GM18499 (cell line): ENCODE results near the gene FNBP1L.
"Not testable (repeated sequence)": the region's sequence is repeated elsewhere in the genome, so short reads cannot be mapped to it uniquely, and the experiment has no call there.

Source experiments
- ATAC-seq: cut with Tn5 transposase; IDR thresholded peaks from one replicate; pipeline ENCODE4 v1.9.1; 2021; ENCODE audit warnings: moderate number of reproducible peaks; ENCODE audit not compliant: insufficient read depth, unreplicated experiment

FNBP1L gene

DNA sequence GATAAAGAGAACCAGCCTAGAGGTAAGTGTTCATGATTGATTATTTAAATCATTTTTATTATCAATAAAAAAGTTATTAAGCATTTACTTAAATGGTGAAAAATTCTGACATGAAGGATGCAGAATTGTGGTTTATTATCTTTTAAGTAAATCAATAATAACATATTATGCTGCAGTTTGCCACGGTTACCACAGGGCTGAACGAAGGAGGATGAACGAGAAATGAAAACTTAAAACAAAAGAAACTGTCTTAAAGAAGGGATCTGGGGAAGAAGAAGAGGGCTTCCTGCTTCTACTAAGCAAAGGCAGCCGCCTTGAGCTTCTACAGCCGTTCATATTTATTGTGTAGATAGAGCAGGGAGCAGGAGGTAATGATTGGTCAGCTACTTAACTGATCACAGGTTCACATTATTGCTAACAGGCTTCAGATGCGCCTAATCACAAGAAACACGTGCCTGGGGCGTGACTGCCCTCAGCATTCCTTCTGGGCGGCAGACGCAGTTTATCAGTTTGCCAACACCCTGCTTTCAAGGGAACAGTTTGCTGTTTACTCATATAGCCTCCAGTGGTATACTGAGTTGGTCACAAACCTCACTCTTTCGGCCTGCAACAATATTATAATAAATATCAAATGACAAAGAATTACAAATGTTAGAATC lies 5.8 kb upstream of the FNBP1L start:
- no peak for ATAC-seq

DNA sequence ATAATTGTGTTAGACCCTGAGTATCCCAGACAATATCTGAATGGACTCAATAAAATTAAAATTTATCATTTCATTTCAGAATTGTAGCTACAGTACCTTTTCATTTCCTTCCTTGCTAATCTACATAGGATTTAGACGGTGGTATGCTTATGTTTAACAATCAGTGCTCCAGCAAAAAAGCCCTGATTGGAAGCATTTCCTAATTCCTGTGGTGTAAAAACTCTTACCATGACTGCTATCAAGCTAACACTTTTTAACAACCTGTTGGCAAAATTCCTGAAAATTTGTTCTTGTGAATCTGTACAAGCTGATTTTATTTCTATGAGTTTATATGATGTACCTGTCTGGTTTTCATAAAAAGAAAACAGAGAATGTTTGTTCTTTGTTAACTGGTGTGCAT lies 5.2 kb upstream of the FNBP1L start:
- ATAC-seq: no peak

DNA sequence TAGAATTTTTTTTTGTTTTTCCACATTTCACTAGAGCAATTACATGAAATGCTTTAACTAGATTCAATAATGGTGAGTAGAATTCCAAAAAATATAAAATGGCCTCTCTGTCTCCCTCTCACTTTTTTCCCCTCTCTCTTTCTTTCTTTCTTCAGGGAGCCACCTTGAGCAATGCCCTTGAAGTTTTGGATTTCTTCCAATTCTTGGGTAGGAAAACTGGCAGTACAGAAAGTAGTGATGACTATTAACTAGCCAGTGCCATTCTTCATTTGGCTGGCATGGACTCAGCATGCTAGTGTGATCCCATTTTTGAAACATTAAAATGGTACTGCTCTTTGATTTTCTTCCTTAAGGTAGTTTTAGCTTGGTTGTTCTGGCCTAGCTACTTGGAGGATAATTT lies 4.5 kb upstream of the FNBP1L start:
- ATAC-seq: no peak

DNA sequence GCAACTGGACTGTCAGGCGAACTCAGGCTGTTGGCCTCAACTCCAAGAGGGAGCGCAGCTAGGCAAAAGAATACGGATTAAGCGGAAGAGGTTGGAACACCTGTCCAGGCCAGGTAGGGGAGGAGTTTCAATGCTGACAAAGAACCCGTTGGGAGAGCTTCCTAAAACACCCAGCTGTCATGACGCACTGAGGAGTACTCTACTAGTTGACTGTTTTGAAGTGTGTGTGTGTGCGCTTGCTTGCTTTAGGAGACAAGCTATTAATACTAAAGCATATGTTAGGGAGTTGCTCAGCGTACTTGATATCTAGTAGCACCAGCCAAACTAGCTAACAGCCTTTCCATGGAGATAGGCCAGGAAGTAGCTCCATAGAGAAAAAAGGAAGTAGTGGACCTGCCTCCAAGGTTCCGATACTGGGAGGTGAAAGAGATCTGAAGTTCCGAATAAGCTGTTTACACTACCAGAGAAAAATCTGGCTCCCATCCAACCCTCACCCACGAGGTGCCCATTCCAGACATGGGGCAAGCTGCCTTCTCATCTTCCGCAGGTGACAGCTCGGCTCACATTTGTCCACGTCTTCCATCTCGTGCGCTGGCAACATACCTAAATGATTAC lies 974 bp upstream of the FNBP1L start:
- ATAC-seq: no peak

DNA sequence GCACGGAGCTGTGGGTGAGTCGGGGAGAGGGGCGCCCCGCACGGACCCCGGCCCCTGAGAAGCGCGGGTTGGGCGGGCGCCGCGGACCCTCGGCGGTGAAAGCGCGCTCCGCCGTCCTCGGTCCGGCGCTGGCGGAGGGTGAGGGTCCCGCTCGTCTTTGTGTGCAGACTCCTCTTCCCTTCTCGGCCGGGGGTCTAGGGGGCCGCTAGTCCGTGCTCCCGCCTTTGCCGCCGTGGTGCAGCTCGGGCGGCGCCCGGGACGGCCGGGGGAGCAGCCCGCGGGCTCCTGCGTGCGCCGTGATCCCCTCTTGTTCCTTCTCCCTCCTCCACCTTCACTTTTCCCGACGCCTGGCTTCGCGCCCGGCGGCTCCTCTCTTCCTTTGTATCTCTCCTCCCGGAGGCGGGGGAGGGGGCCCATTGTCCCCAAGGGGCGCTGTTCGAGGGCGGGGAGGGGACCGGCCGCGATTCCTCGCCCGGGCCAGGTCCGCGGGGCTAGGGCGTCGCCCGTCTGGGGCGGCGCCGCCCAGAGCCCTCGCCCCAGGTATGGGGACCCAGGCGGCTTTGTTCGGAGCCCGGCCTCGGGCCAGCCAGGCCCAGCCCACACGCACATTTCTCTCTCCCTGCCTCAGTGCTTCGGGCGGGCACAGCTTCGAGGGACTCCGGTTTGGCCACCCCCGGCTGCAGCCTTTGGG lies 519 bp downstream of the FNBP1L start:
- ATAC-seq: no peak

DNA sequence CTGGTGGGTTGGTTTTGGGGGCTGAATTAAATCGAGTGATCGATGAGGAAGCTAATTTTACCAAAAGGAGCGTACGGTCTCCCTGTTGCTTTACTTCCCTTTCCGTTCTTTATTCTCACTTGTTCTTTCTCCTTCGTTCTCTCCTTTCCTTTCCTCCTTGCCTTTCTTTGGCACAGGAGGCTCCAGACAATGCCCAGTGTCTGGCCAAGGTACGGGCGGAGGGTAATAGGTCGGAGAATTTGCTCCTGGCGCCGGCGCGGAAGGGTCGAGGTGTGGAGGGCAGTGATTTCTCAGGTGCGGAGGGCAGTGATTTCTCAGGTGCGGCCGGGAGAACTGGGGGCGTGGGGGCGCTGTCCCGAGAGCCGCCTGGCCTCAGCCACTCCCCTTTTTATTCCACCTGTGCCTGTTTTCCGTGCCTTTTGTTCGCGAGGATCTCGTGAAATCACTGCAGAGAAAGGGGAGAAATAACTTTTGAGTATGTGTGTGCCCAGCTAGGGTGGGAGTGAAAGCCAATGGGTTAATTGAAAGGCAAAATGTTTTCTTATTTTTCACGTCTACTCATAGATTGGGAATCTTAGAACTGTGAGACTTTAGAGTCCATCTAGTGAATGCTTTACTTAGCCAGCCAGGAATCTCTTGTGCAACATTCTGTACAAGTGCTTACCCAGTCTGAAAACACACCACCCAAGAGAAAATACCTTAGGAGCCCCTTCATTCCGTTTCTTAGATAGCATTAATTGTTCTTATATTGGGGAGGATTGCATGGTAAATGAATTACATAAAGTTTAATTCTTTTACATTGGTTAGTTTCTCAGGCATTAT lies 1.3 kb downstream of the FNBP1L start:
- ATAC-seq: no peak

DNA sequence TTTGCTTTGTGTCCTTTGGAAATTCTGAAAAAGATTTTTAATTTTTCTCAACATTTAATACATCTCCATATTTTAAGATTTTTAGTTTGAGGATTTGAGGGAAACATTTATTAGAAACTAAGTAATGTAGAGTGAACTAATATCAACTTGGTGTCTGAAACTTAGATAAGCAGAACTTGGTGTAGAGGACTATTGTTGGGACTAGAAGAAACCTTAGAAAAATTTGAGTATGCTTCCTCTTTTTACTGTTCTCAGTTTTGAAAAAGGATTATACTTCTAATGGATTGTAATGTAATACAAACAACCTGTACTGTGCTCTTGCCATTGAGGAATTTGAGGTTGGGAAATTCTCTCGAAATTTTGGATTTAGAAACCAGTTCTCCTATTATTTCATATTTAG lies 2.4 kb downstream of the FNBP1L start:
- ATAC-seq: no peak

DNA sequence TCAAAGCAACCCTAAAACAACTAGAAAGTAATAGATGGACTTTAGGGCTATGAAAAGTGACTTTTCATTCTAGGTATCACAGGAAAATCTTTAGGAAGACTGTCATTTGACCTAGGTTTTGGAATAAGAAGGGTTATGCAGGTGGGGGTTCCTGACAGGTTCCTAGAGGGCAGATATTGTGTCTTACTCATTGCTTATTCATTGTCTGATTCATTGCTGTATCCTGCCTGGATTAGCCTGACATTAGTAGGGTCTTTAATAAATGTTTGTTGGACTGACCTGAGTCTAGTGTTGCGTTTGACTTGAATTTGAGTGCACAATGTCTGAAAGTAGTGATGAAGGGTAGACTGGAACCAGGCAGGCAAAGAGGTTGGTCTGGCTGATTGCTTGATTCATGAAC lies 6.0 kb downstream of the FNBP1L start:
- no peak for ATAC-seq

DNA sequence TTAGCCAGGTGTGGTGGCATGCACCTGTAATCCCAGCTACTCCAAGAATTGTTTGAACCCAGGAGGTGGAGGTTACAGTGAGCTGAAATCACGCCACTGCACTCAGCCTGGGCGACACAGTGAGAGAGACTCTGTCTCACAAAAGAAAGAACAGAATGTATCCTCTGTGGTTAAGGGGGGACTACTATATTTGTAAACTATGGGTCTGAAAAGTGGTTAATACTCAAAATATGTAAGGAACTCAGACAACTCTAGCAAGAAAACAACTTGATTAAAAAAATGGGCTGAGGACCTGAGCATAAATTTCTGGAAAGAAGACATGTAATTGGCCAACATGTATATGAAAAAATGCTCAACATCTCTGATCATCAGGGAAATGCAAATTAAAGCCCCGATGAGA lies 11.2 kb downstream of the FNBP1L start:
- ATAC-seq: no peak

DNA sequence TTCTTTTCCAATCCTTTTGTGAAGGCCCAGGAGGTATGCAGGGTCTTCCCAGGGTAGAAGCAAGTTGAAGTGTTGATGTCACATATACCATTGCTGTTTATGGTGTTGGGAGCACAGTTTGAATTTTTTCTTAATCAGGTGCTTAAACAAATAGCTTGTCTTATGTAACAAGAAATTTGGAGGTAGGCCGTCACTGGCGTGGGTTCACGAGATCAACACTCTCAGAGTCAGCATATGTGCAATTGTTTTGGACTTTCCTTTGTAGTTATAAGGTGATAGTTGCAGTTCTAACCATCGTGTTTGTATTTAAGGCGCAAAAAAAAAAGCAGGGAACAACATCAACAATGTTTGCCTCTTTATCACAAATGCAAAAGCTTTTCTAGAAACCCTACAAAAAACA lies 13.3 kb downstream of the FNBP1L start:
- no peak for ATAC-seq

DNA sequence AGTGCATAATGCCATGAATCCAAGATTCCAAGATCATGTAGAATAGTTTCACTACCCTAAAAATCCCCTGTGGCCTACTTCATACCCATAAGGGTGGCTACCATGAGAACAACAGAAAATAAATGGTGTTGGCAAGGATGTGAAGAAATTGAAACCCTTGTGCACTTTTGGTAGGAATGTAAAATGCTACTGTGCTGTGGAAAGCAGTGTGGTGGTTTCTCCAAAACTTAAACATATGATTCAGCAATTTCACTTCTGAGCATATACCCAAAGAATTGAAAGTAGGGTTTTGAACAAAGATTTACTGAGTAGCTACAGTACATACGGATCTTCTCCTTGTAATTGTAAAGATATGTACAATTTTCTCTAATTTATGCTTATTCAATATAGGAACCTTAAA lies 16.0 kb downstream of the FNBP1L start:
- no peak for ATAC-seq

DNA sequence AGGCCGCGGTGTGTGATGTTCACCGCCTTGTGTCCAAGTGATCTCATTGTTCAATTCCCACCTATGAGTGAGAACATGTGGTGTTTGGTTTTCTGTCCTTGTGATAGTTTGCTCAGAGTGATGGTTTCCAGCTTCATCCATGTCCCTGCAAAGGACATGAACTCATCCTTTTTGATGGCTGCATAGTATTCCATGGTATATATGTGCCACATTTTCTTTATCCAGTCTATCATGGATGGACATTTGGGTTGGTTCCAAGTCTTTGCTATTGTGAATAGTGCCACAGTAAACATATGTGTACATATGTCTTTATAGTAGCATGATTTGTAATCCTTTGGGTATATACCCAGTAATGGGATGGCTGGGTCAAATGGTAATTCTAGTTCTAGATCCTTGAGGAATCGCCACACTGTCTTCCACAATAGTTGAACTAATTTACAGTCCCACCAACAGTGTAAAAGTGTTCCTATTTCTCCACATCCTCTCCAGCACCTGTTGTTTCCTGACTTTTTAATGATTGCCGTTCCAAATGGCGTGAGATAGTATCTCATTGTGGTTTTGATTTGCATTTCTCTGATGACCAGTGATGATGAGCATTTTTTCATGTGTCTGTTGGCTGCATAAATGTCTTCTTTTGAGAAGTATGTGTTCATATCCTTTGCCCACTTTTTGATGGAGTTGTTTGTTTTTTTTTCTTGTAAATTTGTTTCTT lies 17.6 kb downstream of the FNBP1L start:
- ATAC-seq: not testable (repeated sequence)

DNA sequence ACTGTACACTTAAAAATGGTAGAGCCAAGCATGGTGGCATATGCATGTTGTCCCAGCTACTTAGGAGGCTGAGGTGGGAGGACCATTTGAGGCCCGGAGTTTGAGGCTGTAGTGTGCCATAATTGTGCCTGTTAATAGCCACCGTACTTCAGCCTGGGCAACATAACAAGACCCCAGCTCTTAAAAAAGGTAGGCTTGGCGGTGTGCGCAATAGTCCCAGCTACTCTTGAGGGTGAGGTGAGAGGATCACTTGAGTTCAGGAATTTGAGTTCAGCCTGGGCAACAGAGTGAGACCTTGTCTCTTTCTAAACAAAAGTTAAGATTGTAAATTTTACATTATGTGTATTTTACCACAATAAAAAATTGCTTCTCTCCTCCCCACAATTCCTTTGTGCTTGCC lies 19.7 kb downstream of the FNBP1L start:
- ATAC-seq: no peak

DNA sequence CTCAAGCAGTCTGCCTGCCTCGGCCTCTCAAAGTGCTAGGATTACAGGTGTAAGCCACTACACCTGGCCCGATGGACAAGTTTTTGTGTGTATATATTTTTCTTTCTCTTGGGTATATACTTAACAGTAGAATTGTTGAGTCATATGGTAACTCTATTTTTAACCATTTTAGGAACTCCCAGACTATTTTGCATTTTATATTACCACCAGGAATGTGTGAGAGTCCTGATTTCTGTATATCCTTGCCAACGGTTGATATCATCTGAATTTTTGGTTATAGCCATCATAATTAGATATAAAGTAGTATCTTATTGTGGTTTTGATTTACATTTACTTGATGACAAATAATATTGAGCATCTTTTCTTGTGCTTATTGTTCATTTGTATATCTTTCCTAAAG lies 20.7 kb downstream of the FNBP1L start:
- no peak for ATAC-seq

DNA sequence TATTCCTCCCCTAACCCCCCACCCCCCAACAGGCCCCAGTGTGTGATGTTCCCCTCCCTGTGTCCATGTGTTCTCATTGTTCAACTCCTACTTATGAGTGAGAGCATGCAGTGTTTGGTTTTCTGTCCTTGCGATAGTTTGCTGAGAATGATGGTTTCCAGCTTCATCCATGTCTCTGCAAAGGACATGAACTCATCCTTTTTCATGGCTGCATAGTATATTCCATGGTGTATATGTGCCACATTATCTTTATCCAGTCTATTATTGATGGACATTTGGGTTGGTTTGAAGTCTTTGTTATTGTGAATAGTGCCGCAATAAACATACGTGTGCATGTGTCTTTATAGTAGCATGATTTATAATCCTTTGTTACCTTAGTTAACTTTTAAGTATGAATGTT lies 21.3 kb downstream of the FNBP1L start:
- not testable (repeated sequence) for ATAC-seq

DNA sequence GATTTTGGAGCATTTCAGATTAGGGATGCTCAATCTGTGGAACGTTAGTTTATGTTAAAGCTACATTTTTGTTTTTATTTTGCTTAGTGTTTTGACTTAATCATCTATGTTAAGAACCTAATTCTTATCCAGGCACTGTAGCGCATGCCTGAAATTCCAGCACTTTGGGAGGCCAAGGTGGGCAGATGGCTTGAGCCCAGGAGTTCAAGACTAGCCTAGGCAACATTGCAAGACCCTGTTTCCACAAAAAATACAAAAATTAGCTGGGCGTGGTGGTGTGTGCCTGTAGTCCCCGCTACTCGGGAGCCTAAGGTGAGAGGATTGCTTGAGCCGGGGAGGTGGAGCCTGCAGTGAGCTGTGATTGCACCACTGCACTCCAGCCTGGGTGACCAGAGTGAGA lies 23.4 kb downstream of the FNBP1L start:
- ATAC-seq: no peak

DNA sequence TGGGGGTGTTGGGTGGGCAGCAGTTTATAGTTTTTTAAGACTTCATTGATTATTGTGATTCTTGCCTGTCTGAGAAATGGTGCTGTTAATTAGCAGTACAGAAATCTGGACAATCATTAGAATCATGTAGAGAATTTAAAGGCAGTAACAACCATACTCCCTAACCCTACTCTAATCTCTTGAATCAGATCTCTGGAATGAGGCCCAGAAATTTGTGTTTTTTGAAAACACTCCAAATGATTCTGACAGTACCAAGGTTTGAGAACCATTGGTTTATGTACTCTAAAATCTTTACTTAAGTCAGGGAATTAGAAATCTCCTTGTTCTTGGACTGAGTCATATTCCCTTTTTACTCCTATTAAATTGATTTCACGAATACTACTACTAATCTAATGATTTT lies 24.0 kb downstream of the FNBP1L start:
- no peak for ATAC-seq

DNA sequence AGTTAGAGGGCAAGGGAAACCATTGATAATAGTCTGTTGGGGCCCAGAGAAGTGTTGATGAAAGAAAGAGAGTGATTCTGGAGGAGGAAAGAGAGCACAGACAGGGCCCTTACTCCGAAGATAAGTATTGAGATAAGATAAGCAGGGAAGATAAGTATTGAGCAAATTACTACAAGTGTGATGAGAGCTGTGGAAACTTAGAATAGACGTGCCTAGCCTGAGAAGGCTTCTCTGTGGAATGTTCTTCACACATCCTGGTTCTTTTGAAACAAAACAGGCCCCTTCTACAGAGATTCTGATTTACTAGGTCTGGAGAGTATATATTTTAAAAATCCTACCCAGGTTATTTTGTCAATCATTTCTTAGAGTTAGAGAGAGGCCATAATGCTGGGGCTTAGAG lies 26.4 kb downstream of the FNBP1L start:
- no peak for ATAC-seq

DNA sequence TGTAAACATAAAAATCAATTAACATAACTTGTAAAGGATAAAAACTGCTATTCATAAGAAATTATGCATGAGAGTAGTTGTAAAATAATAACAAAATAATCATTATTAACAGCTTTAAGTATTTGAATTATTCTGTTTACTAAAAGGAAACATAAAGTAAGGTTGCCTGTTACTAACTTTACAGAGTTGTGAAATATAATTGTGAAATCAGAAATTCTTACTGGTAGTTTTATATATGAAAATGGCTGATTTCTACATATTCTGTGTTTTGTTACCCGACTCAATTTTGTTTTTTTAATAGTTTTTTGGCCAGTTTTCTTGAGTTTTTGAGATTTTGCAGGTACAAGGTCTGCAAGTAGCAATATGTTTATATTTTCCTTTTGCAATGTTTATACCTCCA lies 27.8 kb downstream of the FNBP1L start:
- ATAC-seq: no peak

DNA sequence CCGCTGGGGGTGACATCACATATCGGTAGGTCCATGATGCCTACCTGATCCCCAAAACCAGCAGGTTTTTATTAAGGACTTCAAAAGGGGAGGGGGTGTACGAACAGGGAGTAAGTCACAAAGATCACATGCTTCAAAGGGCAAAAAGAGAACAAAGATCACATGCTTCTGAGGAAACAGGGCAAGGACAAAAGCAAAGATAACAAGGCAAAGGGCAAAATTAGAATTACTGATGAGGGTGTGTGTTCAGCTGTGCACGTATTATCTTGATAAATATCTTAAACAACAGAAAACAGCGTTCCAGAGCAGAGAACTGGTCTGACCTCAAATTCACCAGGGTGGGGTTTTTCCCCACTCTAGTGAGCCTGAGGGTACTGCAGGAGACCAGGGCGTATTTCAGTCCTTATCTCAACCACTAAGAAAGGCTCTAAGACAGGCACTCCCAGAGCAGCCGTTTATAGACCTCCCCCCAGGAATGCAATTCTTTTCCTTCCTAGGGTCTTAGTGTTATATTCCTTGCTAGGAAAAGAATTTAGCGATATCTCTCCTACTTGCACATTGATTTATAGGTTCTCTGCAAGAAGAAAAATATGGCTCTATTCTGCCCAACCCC lies 31.3 kb downstream of the FNBP1L start:
- not testable (repeated sequence) for ATAC-seq
